Neural crest cell (in vitro differentiated cells): ENCODE data around the gene PEAK3. TPM values are rescaled to one million over a fixed set of nuclear protein-coding genes. Genes with fewer than 3 reads are reported as not detected.

Experiments
- DNase-seq: peaks from one replicate; pipeline ENCODE4 v3.0.0; 2021; ENCODE audit warnings: low read depth, mixed read lengths, low spot score
- H3K27ac Mint-ChIP-seq: one replicate; pipeline ENCODE4 v1.8.0; 2021; ENCODE audit warnings: mild to moderate bottlenecking, mixed read lengths; ENCODE audit not compliant: unreplicated experiment
- H3K27me3 Mint-ChIP-seq: 2 replicates; pipeline ENCODE4 v1.8.0; 2021; ENCODE audit warnings: low read depth, mild to moderate bottlenecking, mixed read lengths
- H3K36me3 Mint-ChIP-seq: 2 replicates; pipeline ENCODE4 v1.8.0; 2021; ENCODE audit warnings: low read depth, mild to moderate bottlenecking, mixed read lengths
- H3K4me1 Mint-ChIP-seq: 2 replicates; pipeline ENCODE4 v1.8.0; 2021; ENCODE audit warnings: mixed read lengths
- H3K4me3 Mint-ChIP-seq: one replicate; pipeline ENCODE4 v1.8.0; 2021; ENCODE audit warnings: mild to moderate bottlenecking, mixed read lengths
- H3K9me3 Mint-ChIP-seq: 2 replicates; pipeline ENCODE4 v1.8.0; 2021; ENCODE audit warnings: mixed read lengths
- CTCF ChIP-seq: fragments of 200-600 bp; sonication (generic); conservative IDR thresholded peaks from 2 replicates; pipeline ENCODE4 v1.5.0; 2021; ENCODE audit warnings: antibody characterized with exemption, mild to moderate bottlenecking
- total RNA-seq: library from RNA; stranded (reverse); gene quantifications from 2 replicates; pipeline ENCODE4 v1.2.1, GENCODE V29; 2021

PEAK3 gene
- total RNA-seq, 1 donor from 2014 or later = not detected

GRCh38 chr19:2319551-2319950 is 37.6 kb upstream of the PEAK3 start:
- peaks cover 8% of the 10 kb centered on the region for H3K27me3 Mint-ChIP-seq
- TF ChIP-seq CTCF = no peak
- peaks cover 5% of the 10 kb centered on the region for H3K4me1 Mint-ChIP-seq
- no peak for DNase-seq
- H3K36me3 Mint-ChIP-seq = peaks cover 4% of the 10 kb centered on the region
- H3K9me3 Mint-ChIP-seq = peaks cover 5% of the 10 kb centered on the region
- no peak overlapping the region for H3K27ac Mint-ChIP-seq
- no peak overlapping the region for H3K4me3 Mint-ChIP-seq

GRCh38 chr19:2318923-2319322 is 36.9 kb upstream of the PEAK3 start:
- no peak for TF ChIP-seq CTCF
- peaks cover 5% of the 10 kb centered on the region for H3K9me3 Mint-ChIP-seq
- H3K4me1 Mint-ChIP-seq = peaks cover 5% of the 10 kb centered on the region
- no peak for DNase-seq
- no peak overlapping the region for H3K27ac Mint-ChIP-seq
- peaks cover 4% of the 10 kb centered on the region for H3K36me3 Mint-ChIP-seq
- H3K4me3 Mint-ChIP-seq = no peak overlapping the region
- peaks cover 8% of the 10 kb centered on the region for H3K27me3 Mint-ChIP-seq

GRCh38 chr19:2317756-2318155 is 35.8 kb upstream of the PEAK3 start:
- Mint-ChIP-seq H3K27me3 (peaks cover 17% of the 10 kb centered on the region), H3K4me1 (peaks cover 5% of the 10 kb centered on the region), H3K27ac (no peak overlapping the region), H3K9me3 (peaks cover 5% of the 10 kb centered on the region), H3K4me3 (no peak overlapping the region), H3K36me3 (peaks cover 4% of the 10 kb centered on the region)
- DNase-seq = no peak
- no peak for TF ChIP-seq CTCF

- H3K4me1 Mint-ChIP-seq = peaks cover 5% of the 10 kb centered on the region
- no peak for DNase-seq
- no peak for TF ChIP-seq CTCF
- no peak overlapping the region for H3K27ac Mint-ChIP-seq
- peaks cover 17% of the 10 kb centered on the region for H3K27me3 Mint-ChIP-seq
- H3K9me3 Mint-ChIP-seq = peaks cover 5% of the 10 kb centered on the region
- H3K36me3 Mint-ChIP-seq = peaks cover 4% of the 10 kb centered on the region
- no peak overlapping the region for H3K4me3 Mint-ChIP-seq
Observed at GRCh38 chr19:2317300-2317699, 35.3 kb upstream of the PEAK3 start.

GRCh38 chr19:2315818-2316353 is 33.9 kb upstream of the PEAK3 start:
- Mint-ChIP-seq H3K27me3 (peaks cover 21% of the 10 kb centered on the region), H3K4me1 (peaks cover 5% of the 10 kb centered on the region), H3K9me3 (peaks cover 5% of the 10 kb centered on the region), H3K27ac (peak overlapping the region; percentile 71), H3K36me3 (peaks cover 4% of the 10 kb centered on the region), H3K4me3 (peak overlapping the region; percentile 38)
- peak; percentile 64 for TF ChIP-seq CTCF
- peak; percentile 75 for DNase-seq
